ENCODE data around the gene SLC9A9. TPM values are rescaled to one million over a fixed set of nuclear protein-coding genes. Genes with fewer than 3 reads are reported as not detected.

SLC9A9 gene
- total RNA-seq, 4 donors from 2014 or later = 13.4 to 15.0 (median 14.4) TPM

- H3K9me3 ChIP-seq = no peaks in the 10 kb centered on the region
- H3K27ac ChIP-seq (replicated peaks in 1 of 4) = no peak overlapping the region
- WGBS = 88% methylated on average over 1 of the region's 1 CpG
- H3K27me3 ChIP-seq = no peaks in the 10 kb centered on the region
- no peaks in the 10 kb centered on the region for H3K36me3 ChIP-seq
- H3K4me3 ChIP-seq = no peak overlapping the region
- peaks cover 0 to 16% (median 7%) of the 10 kb centered on the region in 4 donors for H3K4me1 ChIP-seq
- TF ChIP-seq CTCF (IDR thresholded peaks at IDR 0.05) (no peak), POLR2AphosphoS5 (IDR thresholded peaks at IDR 0.05) (no peak), EP300 (IDR thresholded peaks at IDR 0.05) (no peak), POLR2A (IDR thresholded peaks at IDR 0.05; ENCODE audit: low read depth) (no peak)
- no peak for DNase-seq (ENCODE audit: extremely low spot score)
- intact Hi-C loops (cut with DNase I) = no loop called here
These were observed 505.2 kb downstream of the SLC9A9 start for GRCh38 chr3:143343031-143343430.

- no peak for TF ChIP-seq POLR2AphosphoS5 (IDR thresholded peaks at IDR 0.05)
- TF ChIP-seq POLR2A (IDR thresholded peaks at IDR 0.05; ENCODE audit: low read depth) = no peak
- TF ChIP-seq EP300 (IDR thresholded peaks at IDR 0.05) = no peak
- no peak for TF ChIP-seq CTCF (IDR thresholded peaks at IDR 0.05)
- no peaks in the 10 kb centered on the region for H3K36me3 ChIP-seq
- 62% methylated on average over 2 of the region's 2 CpGs for WGBS
- H3K9me3 ChIP-seq = no peaks in the 10 kb centered on the region
- DNase-seq (ENCODE audit: extremely low spot score) = no peak
- no peaks in the 10 kb centered on the region for H3K27me3 ChIP-seq
- H3K4me3 ChIP-seq = no peak overlapping the region
- H3K4me1 ChIP-seq = peaks cover 0 to 23% (median 12%) of the 10 kb centered on the region in 4 donors
- H3K27ac ChIP-seq (replicated peaks in 1 of 4) = no peak overlapping the region
- intact Hi-C loops (cut with DNase I) = no loop called here
These were observed 508.8 kb downstream of the SLC9A9 start for GRCh38 chr3:143339451-143339850.

- no peak for TF ChIP-seq EP300 (IDR thresholded peaks at IDR 0.05)
- TF ChIP-seq CTCF (IDR thresholded peaks at IDR 0.05) = no peak
- TF ChIP-seq POLR2A (IDR thresholded peaks at IDR 0.05; ENCODE audit: low read depth) = no peak
- TF ChIP-seq POLR2AphosphoS5 (IDR thresholded peaks at IDR 0.05) = no peak
- intact Hi-C loops (cut with DNase I) = no loop called here
- 65% methylated on average over 2 of the region's 2 CpGs for WGBS
- DNase-seq (ENCODE audit: extremely low spot score) = no peak
- Histone ChIP-seq H3K4me1 (peaks cover 0 to 24% (median 12%) of the 10 kb centered on the region in 4 donors), H3K9me3 (no peaks in the 10 kb centered on the region), H3K4me3 (no peak overlapping the region), H3K36me3 (no peaks in the 10 kb centered on the region), H3K27me3 (no peaks in the 10 kb centered on the region), H3K27ac (replicated peaks in 1 of 4) (no peak overlapping the region)
These were observed 510.9 kb downstream of the SLC9A9 start for GRCh38 chr3:143337387-143337786.

GRCh38 chr3:143334231-143334630, 514.0 kb downstream of the SLC9A9 start:
- no peak for TF ChIP-seq POLR2A (IDR thresholded peaks at IDR 0.05; ENCODE audit: low read depth)
- no peak for TF ChIP-seq EP300 (IDR thresholded peaks at IDR 0.05)
- TF ChIP-seq POLR2AphosphoS5 (IDR thresholded peaks at IDR 0.05) = no peak
- no peak for TF ChIP-seq CTCF (IDR thresholded peaks at IDR 0.05)
- peaks cover 7 to 46% (median 35%) of the 10 kb centered on the region in 4 donors for H3K4me1 ChIP-seq
- no peaks in the 10 kb centered on the region for H3K36me3 ChIP-seq
- no peak for DNase-seq (ENCODE audit: extremely low spot score)
- intact Hi-C loops (cut with DNase I) = no loop called here
- 93% methylated on average over 4 of the region's 4 CpGs for WGBS
- no peak overlapping the region for H3K27ac ChIP-seq (replicated peaks in 1 of 4)
- H3K4me3 ChIP-seq = no peak overlapping the region
- no peaks in the 10 kb centered on the region for H3K27me3 ChIP-seq
- H3K9me3 ChIP-seq = no peaks in the 10 kb centered on the region

- H3K27me3 ChIP-seq = no peaks in the 10 kb centered on the region
- H3K9me3 ChIP-seq = no peaks in the 10 kb centered on the region
- H3K27ac ChIP-seq (replicated peaks in 1 of 4) = no peak overlapping the region
- no peak overlapping the region for H3K4me3 ChIP-seq
- TF ChIP-seq POLR2AphosphoS5 (IDR thresholded peaks at IDR 0.05) = no peak
- no peak for TF ChIP-seq CTCF (IDR thresholded peaks at IDR 0.05)
- no peak for TF ChIP-seq EP300 (IDR thresholded peaks at IDR 0.05)
- TF ChIP-seq POLR2A (IDR thresholded peaks at IDR 0.05; ENCODE audit: low read depth) = no peak
- intact Hi-C loops (cut with DNase I) = no loop called here
- peaks cover 7 to 37% (median 31%) of the 10 kb centered on the region in 4 donors for H3K4me1 ChIP-seq
- WGBS = 87% methylated on average over 2 of the region's 2 CpGs
- DNase-seq (ENCODE audit: extremely low spot score) = no peak
- no peaks in the 10 kb centered on the region for H3K36me3 ChIP-seq
These were observed 514.9 kb downstream of the SLC9A9 start for GRCh38 chr3:143333367-143333766.

Measured in esophagus muscularis mucosa (tissue), 4 donors.